VCaP (cell line): ENCODE data around the gene IKBKE.

Source experiments
- H3K27ac ChIP-seq: fragments of 450-650 bp; 2 replicates; pipeline ENCODE4 v1.5.1; 2017
- TF ChIP-seq, protein P1 (sequence below): fragments of 450-650 bp; conservative IDR thresholded peaks from 2 replicates; pipeline ENCODE4 v1.5.1; 2017; ENCODE audit warnings: mild to moderate bottlenecking, moderate library complexity

Gene IKBKE

GRCh38 chr1:206490771-206491405, 20.6 kb downstream of the IKBKE start:
- no peak overlapping the region for H3K27ac ChIP-seq
- TF ChIP-seq, protein P1, sequence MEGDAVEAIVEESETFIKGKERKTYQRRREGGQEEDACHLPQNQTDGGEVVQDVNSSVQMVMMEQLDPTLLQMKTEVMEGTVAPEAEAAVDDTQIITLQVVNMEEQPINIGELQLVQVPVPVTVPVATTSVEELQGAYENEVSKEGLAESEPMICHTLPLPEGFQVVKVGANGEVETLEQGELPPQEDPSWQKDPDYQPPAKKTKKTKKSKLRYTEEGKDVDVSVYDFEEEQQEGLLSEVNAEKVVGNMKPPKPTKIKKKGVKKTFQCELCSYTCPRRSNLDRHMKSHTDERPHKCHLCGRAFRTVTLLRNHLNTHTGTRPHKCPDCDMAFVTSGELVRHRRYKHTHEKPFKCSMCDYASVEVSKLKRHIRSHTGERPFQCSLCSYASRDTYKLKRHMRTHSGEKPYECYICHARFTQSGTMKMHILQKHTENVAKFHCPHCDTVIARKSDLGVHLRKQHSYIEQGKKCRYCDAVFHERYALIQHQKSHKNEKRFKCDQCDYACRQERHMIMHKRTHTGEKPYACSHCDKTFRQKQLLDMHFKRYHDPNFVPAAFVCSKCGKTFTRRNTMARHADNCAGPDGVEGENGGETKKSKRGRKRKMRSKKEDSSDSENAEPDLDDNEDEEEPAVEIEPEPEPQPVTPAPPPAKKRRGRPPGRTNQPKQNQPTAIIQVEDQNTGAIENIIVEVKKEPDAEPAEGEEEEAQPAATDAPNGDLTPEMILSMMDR, result no peak

- H3K27ac ChIP-seq, result no peak overlapping the region
- TF ChIP-seq, protein P1, result no peak
Measured at GRCh38 chr1:206491616-206492015, 21.3 kb downstream of the IKBKE start.

DNA sequence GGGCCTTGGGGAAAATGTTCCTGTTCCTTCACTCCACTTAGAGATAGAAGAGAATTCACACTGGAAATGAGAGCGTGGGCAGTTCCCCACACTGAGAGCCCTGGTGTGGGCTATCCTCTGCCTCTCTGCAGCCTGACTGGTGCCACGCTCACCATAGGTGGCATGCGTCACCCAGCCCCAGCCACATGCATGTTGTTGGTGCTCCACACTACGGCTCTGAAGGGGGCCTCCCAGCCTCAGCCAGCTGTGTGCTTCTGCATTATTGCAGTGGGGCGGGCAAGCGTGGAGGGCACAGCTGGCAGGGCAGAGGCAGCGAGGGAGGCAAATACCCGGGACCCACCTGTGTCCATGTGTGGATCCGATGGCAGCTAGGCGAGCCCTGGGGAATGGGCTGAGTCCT, 22.3 kb downstream of the IKBKE start:
- TF ChIP-seq, protein P1, result no peak

DNA sequence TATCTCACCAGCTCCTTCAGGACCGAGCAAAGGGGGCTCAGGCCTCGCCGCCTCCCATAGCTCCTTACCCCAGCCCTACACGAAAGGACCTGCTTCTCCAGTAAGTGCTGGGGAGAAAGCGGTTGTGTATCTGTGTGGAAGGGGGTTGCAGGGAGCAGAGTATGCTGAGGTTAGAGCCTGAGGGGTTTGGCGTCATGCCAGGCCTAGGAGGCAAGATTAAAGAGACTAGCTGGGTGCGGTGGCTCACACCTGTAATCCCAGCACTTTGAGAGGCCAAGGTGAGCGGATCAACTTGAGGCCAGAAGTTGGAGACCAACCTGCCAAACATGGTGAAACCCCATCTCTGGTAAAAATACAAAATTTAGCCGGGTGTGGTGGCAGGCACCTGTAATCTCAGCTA, 23.0 kb downstream of the IKBKE start:
- TF ChIP-seq, protein P1, result no peak
- no peak overlapping the region for H3K27ac ChIP-seq

More for the DNA sequence above, 22.3 kb downstream of the IKBKE start:
- H3K27ac ChIP-seq, result no peak overlapping the region

DNA sequence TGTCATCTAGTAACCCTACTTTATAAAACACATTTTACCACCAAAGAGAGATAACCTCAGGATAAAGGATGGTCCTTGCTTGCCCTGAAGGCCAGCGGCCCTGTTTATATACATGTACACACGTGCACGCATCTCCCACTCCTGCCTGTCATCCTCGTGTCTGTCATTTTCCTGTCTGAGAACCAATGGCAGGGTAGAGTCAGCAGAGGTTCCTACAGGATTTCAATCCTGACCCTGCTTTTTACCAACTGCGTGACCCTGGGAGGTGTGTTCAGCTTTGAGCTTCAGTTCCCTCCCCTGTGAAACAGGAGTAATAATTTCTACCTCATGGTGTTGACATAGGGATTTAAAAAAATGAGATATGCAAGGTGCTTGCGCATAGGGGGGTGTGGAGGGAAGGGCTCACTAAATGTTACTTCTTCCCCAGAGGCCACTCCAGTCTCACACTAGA, 24.8 kb downstream of the IKBKE start:
- no peak overlapping the region for H3K27ac ChIP-seq
- TF ChIP-seq, protein P1, result no peak

DNA sequence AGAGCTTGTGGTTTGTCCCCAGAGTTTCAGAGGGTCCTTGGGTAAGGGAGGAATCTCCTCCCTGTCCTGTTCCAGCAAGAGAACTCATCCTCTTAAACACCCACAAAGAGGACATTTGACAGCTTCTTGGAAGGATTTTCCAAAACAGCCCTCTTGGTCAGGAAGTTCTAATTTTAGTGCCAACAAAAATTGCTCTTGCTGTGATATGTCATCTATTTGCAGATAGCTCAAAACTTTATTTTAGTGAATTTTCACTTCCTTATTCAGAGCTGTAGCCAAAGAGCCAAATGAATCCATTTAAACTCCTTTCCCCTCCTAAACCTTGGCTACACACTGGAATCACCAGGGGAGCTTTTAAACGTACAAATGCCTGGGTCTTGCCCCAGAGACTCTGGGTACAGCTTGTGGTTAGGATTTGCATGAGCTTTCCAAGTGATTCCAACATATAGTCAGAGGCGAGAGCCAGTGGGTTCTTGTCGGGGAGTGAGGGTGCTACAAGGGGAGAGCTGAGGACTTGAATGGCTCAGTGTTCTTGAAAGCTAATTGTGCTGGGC, 25.3 kb downstream of the IKBKE start:
- H3K27ac ChIP-seq, result no peak overlapping the region
- TF ChIP-seq, protein P1, result no peak

DNA sequence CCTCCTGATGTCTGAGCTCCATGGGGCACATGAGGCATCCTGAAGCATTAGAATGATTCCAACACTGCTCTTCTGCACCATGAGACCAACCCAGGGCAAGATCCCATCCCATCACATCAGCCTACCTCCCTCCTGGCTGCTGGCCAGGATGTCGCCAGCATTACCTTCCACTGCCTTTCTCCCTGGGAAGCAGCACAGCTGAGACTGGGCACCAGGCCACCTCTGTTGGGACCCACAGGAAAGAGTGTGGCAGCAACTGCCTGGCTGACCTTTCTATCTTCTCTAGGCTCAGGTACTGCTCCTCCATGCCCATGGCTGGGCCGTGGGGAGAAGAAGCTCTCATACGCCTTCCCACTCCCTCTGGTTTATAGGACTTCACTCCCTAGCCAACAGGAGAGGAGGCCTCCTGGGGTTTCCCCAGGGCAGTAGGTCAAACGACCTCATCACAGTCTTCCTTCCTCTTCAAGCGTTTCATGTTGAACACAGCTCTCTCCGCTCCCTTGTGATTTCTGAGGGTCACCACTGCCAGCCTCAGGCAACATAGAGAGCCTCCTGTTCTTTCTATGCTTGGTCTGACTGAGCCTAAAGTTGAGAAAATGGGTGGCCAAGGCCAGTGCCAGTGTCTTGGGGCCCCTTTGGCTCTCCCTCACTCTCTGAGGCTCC, 26.0 kb downstream of the IKBKE start:
- TF ChIP-seq, protein P1, result no peak
- H3K27ac ChIP-seq, result no peak overlapping the region
